Peyer's patch (tissue), 4 donors: ENCODE results near the gene OBI1.

Experiments
- POLR2A ChIP-seq, 2 donors: fragments of 450-650 bp; IDR thresholded peaks; one replicate each; pipeline ENCODE4 v1.5.1; 2017; ENCODE audit warnings: antibody characterized with exemption in 2 of 2, mild to moderate bottlenecking in 2 of 2, moderate library complexity in 2 of 2
- TF ChIP-seq, protein P1 (sequence below), 6 experiments: fragments of 450-650 bp in 4 of 6; fragments of 200-600 bp in 2 of 6; sonication (generic) in 1 of 6; IDR thresholded peaks; one replicate each; pipeline ENCODE4 v1.5.1; 2017 to 2019; ENCODE audit warnings: antibody characterized with exemption in 6 of 6, mild to moderate bottlenecking in 3 of 6, moderate library complexity in 1 of 6

DNA sequence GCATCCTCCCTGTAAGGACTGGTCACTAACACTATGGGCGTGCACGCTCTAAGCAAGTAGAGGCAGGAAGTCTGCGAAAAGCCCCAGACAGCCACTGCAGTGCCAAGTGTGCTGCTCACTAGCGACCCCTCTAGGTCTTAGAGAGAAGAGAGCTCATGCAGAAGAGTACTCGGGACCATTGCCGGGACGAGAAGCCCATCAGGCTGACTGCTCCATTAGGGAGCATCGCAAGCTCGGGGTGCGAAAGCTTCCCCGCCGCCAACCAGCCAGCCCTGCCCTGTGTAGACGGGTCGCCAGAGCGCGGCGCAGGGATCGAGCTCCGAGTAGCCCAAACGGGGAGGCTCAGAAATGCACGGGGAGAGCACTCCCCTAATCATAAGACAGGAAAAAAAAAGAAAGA is 72.2 kb downstream of the OBI1 start:
- TF ChIP-seq, protein P1, sequence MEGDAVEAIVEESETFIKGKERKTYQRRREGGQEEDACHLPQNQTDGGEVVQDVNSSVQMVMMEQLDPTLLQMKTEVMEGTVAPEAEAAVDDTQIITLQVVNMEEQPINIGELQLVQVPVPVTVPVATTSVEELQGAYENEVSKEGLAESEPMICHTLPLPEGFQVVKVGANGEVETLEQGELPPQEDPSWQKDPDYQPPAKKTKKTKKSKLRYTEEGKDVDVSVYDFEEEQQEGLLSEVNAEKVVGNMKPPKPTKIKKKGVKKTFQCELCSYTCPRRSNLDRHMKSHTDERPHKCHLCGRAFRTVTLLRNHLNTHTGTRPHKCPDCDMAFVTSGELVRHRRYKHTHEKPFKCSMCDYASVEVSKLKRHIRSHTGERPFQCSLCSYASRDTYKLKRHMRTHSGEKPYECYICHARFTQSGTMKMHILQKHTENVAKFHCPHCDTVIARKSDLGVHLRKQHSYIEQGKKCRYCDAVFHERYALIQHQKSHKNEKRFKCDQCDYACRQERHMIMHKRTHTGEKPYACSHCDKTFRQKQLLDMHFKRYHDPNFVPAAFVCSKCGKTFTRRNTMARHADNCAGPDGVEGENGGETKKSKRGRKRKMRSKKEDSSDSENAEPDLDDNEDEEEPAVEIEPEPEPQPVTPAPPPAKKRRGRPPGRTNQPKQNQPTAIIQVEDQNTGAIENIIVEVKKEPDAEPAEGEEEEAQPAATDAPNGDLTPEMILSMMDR (IDR thresholded peaks at IDR 0.05) = no peak
- TF ChIP-seq POLR2A (IDR thresholded peaks at IDR 0.05) = no peak
